ENCODE measurements around the gene STRA6. TPM values are rescaled to one million over a fixed set of nuclear protein-coding genes. Genes with fewer than 3 reads are reported as not detected.

Gene STRA6
- polyA plus RNA-seq, 1 of the 3 experiments (the other 2 are of a cell fraction): 27.9 TPM

DNA sequence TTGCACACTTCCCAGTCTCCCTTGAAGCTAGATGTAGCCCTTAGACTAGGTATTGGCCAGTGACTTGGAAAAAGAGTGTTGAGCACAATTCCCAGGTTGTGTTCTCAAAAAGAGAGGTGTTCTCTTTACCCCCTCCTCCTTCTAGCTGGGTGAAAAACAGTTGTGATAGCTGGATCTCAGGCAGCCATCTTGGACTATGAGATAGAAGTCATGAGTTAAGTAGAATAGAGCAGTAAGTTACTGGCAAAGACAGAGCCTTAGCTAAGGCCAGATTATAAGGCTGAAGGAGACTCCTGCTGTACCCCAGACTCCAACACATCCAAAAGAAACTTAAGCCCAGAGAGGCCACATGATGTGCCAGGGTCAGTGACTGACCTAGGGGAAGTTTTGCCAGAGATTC lies 8.1 kb upstream of the STRA6 start (continued):
- TF ChIP-seq CHD2 (IDR thresholded peaks at IDR 0.05; ENCODE audit: low read length, partially characterized antibody) (no peak), FOXJ3 (CRISPR knock-in tag; IDR thresholded peaks at IDR 0.05) (no peak), POLR2AphosphoS5 (IDR thresholded peaks at IDR 0.05; ENCODE audit: low read depth, low read length) (no peak), NRF1 (IDR thresholded peaks at IDR 0.05; ENCODE audit: low read depth, low read length) (no peak), GABPA (IDR thresholded peaks at IDR 0.05; ENCODE audit: low read depth) (no peak)
- TF ChIP-seq, protein P1, sequence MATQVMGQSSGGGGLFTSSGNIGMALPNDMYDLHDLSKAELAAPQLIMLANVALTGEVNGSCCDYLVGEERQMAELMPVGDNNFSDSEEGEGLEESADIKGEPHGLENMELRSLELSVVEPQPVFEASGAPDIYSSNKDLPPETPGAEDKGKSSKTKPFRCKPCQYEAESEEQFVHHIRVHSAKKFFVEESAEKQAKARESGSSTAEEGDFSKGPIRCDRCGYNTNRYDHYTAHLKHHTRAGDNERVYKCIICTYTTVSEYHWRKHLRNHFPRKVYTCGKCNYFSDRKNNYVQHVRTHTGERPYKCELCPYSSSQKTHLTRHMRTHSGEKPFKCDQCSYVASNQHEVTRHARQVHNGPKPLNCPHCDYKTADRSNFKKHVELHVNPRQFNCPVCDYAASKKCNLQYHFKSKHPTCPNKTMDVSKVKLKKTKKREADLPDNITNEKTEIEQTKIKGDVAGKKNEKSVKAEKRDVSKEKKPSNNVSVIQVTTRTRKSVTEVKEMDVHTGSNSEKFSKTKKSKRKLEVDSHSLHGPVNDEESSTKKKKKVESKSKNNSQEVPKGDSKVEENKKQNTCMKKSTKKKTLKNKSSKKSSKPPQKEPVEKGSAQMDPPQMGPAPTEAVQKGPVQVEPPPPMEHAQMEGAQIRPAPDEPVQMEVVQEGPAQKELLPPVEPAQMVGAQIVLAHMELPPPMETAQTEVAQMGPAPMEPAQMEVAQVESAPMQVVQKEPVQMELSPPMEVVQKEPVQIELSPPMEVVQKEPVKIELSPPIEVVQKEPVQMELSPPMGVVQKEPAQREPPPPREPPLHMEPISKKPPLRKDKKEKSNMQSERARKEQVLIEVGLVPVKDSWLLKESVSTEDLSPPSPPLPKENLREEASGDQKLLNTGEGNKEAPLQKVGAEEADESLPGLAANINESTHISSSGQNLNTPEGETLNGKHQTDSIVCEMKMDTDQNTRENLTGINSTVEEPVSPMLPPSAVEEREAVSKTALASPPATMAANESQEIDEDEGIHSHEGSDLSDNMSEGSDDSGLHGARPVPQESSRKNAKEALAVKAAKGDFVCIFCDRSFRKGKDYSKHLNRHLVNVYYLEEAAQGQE (IDR thresholded peaks at IDR 0.05; ENCODE audit: low read depth, low read length): no peak
- TF ChIP-seq, protein P2, sequence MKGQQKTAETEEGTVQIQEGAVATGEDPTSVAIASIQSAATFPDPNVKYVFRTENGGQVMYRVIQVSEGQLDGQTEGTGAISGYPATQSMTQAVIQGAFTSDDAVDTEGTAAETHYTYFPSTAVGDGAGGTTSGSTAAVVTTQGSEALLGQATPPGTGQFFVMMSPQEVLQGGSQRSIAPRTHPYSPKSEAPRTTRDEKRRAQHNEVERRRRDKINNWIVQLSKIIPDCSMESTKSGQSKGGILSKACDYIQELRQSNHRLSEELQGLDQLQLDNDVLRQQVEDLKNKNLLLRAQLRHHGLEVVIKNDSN (IDR thresholded peaks at IDR 0.05; ENCODE audit: borderline replicate concordance, low read depth): no peak

DNA sequence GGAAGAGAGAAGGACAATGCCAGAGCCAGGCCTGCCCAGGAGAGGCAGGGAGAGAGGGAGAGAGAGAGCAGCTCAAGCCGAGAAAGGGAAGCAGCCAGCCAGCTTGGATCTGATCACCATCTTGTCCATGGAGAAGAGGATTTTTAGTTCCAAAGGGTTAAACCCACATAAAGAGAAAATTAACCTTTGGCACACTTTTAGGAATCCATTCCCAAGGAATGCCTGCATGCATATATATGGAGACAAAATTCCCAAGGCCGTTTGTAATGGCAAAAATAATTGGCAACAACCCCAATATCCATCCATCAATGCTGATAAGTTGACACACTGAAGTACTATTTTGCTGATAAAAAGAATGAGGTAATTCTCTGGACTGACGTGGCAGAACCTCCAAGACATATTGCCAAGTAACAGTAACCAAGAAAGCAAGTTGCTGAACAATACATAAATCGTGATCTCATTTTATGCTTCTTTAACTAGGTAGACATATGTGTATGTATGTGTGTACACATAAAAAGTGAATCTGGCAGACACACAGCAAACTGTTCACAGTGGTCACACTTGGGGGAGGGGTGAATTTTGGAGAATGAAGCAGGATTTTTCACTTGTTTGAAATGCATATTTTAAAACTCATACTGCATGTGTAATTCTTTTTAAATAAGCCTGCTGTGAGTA lies 7.5 kb upstream of the STRA6 start:
- Histone ChIP-seq H3K79me2 (ENCODE audit: insufficient read depth) (no peaks in the 10 kb centered on the region), H3F3A (replicated peaks; ENCODE audit: insufficient read depth) (peaks cover 18% of the 10 kb centered on the region), H4K20me1 (ENCODE audit: insufficient read depth) (no peaks in the 10 kb centered on the region), H3K4me1 (ENCODE audit: control insufficient read depth in 1 of 2, insufficient read depth in 2 of 2, low read depth in 1 of 2, low read length in 1 of 2) (peaks cover 25 to 53% of the 10 kb centered on the region in 2 experiments), H3K9ac (peak overlapping the region; percentile 55), H3K4me2 (peak overlapping the region; percentile 17), H2AFZ (ENCODE audit: low read depth) (no peak overlapping the region), H3K9me2 (no peaks in the 10 kb centered on the region), H3K9me3 (no peaks in the 10 kb centered on the region), H3K27me3 (ENCODE audit: insufficient read depth) (no peaks in the 10 kb centered on the region), H3K4me3 (ENCODE audit: low read depth in 2 of 2, low read length in 1 of 2) (no peak overlapping the region), H3K27ac (ENCODE audit: low read depth in 2 of 2, low read length in 1 of 2) (peak overlapping the region; percentile 61 to 82), H3K36me3 (replicated peaks in 1 of 2; ENCODE audit: control insufficient read depth in 1 of 2, insufficient read depth in 2 of 2, low read length in 1 of 2) (no peaks in the 10 kb centered on the region)
- 26% methylated on average over 4 of the region's 4 CpGs for WGBS (ENCODE audit: low lambda C conversion rate)
- peak; percentile 74 for TF ChIP-seq TCF12 (IDR thresholded peaks at IDR 0.05)
- peak; percentile 80 for TF ChIP-seq JUND (IDR thresholded peaks at IDR 0.05)
- TF ChIP-seq, protein P3, sequence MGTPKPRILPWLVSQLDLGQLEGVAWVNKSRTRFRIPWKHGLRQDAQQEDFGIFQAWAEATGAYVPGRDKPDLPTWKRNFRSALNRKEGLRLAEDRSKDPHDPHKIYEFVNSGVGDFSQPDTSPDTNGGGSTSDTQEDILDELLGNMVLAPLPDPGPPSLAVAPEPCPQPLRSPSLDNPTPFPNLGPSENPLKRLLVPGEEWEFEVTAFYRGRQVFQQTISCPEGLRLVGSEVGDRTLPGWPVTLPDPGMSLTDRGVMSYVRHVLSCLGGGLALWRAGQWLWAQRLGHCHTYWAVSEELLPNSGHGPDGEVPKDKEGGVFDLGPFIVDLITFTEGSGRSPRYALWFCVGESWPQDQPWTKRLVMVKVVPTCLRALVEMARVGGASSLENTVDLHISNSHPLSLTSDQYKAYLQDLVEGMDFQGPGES (IDR thresholded peaks at IDR 0.05; ENCODE audit: low read depth, low read length): no peak
- peak in 1 of 2 experiments; percentile 38; a peak in 1 of 4 replicates for TF ChIP-seq EP300 (IDR thresholded peaks at IDR 0.05; ENCODE audit: borderline replicate concordance in 1 of 2, low read depth in 1 of 2, low read length in 1 of 2)
- TF ChIP-seq, protein P4, sequence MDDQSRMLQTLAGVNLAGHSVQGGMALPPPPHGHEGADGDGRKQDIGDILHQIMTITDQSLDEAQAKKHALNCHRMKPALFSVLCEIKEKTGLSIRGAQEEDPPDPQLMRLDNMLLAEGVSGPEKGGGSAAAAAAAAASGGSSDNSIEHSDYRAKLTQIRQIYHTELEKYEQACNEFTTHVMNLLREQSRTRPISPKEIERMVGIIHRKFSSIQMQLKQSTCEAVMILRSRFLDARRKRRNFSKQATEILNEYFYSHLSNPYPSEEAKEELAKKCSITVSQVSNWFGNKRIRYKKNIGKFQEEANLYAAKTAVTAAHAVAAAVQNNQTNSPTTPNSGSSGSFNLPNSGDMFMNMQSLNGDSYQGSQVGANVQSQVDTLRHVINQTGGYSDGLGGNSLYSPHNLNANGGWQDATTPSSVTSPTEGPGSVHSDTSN (IDR thresholded peaks at IDR 0.05): peak; percentile 94
- TF ChIP-seq MEF2A (IDR thresholded peaks at IDR 0.05; ENCODE audit: borderline replicate concordance, low read depth): no peak
- peak; percentile 54; the same call in 1 of the 2 replicates for TF ChIP-seq FOSL2 (IDR thresholded peaks at IDR 0.05; ENCODE audit: borderline replicate concordance, low read depth)
- no peak for TF ChIP-seq FOXJ3 (CRISPR knock-in tag; IDR thresholded peaks at IDR 0.05)
- TF ChIP-seq NFIC (IDR thresholded peaks at IDR 0.05; ENCODE audit: borderline replicate concordance): peak; percentile 91
- ChIA-PET CTCF (interaction anchor here (0.7 to 1.2 kb wide), 5 partner anchors 10 to 166 kb away, joined by 3 to 6 read pairs (median 3); no protein-coding TSS in a partner anchor), POLR2A (interaction anchor here (1.2 kb wide), 1 partner anchor 12 kb away, joined by 6 read pairs; no protein-coding TSS in a partner anchor)
- no peak for DNase-seq
